GM21526 (cell line): Measurements from ENCODE around the gene GPAT2.
"Not testable (repeated sequence)": the region's sequence is repeated elsewhere in the genome, so short reads cannot be mapped to it uniquely, and the experiment has no call there.

ENCODE experiments used
- ATAC-seq: cut with Tn5 transposase; IDR thresholded peaks from one replicate; pipeline ENCODE4 v1.9.1; 2021; ENCODE audit warnings: moderate library complexity; ENCODE audit not compliant: unreplicated experiment, low FRiP score

Gene GPAT2

GRCh38 chr2:96025194-96025492 is 9.6 kb downstream of the GPAT2 start:
- no peak for ATAC-seq

DNA sequence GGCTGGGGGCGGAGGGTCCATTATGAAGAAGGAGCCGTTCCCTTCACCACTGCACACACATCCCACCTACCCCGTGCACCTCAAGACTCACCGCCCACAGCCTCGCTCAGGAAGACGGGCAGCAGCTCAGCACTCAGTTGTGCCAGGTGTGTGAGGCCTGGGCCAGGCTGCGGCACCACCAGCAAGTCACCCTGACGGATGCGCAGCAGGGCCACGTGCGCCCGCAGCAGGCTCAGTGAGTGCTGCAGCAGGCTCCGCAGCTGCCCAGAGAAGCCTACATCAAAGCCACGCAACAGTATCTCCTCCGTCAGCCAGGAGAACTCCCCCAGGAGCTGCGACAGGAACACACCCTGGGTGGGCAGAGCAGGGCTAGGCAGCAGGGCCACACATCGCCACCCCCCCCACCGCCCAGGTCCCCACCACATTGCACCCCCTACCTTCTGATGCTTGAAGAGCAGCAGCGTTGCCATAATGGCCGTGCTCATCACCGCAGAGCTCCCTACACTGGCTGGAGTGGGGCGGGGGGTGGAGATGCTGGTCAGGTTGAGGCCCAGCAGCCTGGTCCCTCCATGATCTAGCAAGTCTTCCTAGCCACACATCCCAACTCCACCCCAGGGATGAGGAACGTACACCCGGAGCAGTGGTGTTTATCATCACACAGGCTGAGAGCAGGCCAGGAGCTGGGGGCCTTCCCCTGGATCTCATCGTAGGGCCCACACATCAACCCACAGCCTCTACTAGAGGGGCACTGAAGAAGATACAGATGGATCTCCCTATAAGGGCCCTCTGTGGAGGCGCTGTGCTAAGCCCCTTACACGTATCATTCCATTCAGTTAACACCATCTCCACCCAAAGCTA is 10.2 kb downstream of the GPAT2 start:
- ATAC-seq = no peak

GRCh38 chr2:96023701-96024100 is 11.0 kb downstream of the GPAT2 start:
- ATAC-seq = not testable (repeated sequence)

- not testable (repeated sequence) for ATAC-seq
These were observed 11.8 kb downstream of the GPAT2 start for GRCh38 chr2:96022701-96023447.

GRCh38 chr2:96022126-96022525 is 12.6 kb downstream of the GPAT2 start:
- ATAC-seq = not testable (repeated sequence)

GRCh38 chr2:96021142-96021541 is 13.6 kb downstream of the GPAT2 start:
- not testable (repeated sequence) for ATAC-seq

- ATAC-seq = not testable (repeated sequence)
These were observed 14.7 kb downstream of the GPAT2 start for GRCh38 chr2:96019909-96020590.

- not testable (repeated sequence) for ATAC-seq
These were observed 18.4 kb downstream of the GPAT2 start for GRCh38 chr2:96016321-96016720.

DNA sequence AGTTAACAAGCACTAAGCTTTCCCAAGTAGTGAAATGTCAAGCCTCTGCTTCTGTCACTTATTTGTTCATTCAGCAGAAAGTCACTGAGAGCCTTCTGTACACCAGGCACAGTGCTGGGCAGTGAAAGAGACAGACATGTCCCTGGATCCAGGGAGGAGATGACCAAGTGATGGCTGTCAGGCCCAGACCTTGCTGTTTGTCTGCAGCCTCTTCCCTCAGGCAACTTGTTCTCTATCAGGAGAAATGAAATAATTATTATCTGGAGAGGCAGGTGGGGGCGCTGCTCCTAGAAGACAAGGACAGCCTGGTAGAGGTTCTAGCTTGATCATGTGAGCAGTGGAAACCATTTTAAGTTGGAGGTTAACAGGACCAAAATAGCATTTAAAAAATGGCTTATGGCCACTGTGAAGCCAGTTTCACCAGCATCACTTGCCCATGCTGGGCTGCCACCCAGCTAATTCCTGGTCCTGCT is 21.9 kb downstream of the GPAT2 start:
- ATAC-seq = not testable (repeated sequence)

GRCh38 chr2:96012086-96012791 is 22.5 kb downstream of the GPAT2 start:
- not testable (repeated sequence) for ATAC-seq

DNA sequence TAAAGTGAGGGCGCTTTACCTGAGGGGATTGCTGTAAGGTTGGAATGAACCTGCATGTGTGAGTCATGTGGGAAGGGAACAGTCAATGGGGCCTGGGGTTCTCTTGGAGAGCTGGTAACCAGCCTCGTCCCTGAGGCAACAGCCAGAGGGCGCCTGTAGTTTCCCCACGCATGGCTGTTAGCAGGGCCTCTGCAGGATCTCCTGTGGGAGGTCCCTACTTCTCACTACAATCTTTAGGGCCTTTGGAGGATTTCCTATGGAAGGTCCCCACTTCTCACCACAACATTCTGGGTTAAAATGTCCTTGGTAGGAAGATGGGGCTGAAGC is 23.6 kb downstream of the GPAT2 start:
- peak; percentile 20 for ATAC-seq

DNA sequence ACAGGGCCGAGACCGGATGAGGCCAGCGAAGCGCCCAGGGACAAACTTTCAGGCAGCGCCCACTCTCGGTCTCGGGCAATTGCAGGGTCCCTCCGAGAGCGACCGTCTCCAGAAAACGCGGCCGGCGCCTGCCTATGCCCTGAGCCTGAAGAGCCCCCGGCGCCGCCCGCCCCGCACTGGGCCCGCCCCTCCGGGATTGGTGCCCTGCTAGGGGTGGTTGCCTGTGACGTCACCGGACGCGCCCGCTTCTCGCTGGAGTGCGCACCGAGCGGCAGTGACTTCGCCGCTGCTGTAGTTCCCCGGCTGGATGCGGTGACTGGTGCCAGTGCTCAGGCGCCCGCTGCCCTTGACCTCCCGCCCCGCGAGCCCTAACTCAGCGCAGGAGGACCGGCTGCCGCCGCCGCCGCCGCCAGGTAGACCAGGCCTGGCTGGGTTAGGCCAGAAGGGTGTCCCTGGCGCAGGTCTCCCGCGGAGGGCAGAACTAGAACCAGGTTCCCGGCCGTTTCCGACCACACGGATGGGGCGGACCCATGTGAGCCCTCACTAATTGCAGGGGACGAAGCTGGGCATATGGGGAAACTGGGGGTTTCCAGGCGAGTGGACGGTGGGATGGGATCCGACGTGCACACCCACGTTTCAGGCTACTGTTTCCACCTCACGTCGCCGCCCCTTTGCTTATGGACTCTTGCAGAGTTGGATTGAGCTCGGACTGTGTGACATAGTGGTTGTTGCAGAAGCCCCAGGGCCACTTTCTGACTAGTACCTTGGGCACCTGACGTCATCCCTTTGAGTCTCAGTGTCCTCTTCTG is 24.2 kb downstream of the GPAT2 start:
- ATAC-seq = peak; percentile 95

DNA sequence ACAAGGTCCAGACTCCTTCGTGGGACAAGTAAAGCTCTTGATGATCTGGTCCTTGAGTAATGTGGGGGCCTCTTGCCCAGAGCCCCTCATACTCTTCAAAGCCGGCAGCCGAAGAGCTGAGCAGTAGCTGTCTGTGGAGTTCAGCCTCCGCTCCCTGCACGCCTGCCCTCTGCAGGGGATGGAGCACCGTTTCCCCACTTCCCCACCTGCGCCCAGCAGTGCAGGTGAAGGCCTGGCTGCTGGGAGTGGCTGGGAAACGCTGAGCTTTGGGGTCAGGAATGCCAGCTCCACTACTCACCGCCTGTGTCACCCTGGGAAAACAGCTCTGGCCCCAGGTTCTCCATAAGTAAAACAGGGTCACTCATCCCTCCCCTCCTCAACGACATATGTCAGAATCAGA is 24.9 kb downstream of the GPAT2 start:
- ATAC-seq = peak; percentile 1

- ATAC-seq = not testable (repeated sequence)
These were observed 26.7 kb downstream of the GPAT2 start for GRCh38 chr2:96008051-96008450.

DNA sequence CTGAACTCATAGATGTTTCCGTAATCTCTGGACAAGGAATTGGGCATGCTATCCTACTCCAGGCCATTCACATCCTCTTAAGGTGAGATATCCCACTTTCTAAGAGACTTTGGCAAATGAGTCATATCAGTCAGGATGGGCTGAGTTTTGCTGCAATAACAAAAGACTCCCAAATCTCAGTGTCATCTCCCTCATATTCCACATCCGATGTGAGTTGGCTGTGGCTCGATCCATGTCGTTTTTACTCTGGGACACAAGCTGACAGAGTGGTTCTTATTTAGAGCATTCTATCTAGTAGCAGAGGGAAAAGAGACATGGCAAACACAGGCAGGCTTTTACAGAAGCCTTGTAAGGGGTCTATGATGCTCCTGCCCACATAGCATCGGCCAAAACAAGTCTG is 28.5 kb downstream of the GPAT2 start:
- not testable (repeated sequence) for ATAC-seq

DNA sequence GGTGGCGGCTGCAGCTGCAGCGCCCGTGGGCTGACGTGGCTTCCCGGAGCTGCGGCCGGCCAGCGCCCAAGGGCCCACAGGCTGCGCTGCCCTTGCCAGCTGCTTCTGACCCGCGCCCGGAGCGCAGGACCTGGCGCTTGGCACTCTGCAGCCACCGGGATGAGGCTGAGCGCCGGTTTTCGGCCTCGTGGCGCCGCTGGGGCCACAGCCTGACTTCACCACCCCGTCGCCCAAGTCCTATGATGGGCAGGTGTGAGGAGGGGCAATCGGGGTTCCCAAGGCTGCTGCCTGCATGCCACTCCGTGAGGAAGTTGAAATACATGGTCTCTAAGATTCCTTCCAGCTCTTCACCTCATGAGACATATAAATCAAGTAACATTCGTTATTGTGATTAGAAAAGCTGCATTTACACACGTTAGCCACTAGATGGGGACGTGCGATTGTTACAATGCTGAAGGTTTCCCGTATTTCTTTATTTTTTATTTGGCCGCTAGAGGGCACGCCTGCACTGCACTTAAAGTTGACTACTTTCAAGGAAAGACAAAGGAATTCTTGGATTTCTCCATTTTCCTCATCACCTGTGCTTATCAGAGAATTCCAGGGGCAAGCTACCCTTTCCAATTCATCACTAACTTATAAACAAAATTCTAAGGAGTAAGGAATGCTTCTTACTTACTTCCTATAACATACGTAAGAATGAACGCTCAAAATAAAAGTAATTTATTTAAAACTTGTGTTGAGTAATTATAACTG is 42.0 kb downstream of the GPAT2 start:
- ATAC-seq = not testable (repeated sequence)

- peak; percentile 48 for ATAC-seq
These were observed 42.6 kb downstream of the GPAT2 start for GRCh38 chr2:95992102-95992501.

- peak; percentile 80 for ATAC-seq
These were observed 43.2 kb downstream of the GPAT2 start, which contains the start of gene ANKRD36C for GRCh38 chr2:95991351-95992094. ANKRD36C (minus strand) TSS chr2:95991824; CDS start chr2:95991708, 116 bp downstream.
